GM19043 (cell line): ENCODE results near the gene NRAP.

Experiments
- ATAC-seq: cut with Tn5 transposase; IDR thresholded peaks from one replicate; pipeline ENCODE4 v1.9.1; 2021; ENCODE audit warnings: low read depth; ENCODE audit not compliant: unreplicated experiment

NRAP gene, protein sequence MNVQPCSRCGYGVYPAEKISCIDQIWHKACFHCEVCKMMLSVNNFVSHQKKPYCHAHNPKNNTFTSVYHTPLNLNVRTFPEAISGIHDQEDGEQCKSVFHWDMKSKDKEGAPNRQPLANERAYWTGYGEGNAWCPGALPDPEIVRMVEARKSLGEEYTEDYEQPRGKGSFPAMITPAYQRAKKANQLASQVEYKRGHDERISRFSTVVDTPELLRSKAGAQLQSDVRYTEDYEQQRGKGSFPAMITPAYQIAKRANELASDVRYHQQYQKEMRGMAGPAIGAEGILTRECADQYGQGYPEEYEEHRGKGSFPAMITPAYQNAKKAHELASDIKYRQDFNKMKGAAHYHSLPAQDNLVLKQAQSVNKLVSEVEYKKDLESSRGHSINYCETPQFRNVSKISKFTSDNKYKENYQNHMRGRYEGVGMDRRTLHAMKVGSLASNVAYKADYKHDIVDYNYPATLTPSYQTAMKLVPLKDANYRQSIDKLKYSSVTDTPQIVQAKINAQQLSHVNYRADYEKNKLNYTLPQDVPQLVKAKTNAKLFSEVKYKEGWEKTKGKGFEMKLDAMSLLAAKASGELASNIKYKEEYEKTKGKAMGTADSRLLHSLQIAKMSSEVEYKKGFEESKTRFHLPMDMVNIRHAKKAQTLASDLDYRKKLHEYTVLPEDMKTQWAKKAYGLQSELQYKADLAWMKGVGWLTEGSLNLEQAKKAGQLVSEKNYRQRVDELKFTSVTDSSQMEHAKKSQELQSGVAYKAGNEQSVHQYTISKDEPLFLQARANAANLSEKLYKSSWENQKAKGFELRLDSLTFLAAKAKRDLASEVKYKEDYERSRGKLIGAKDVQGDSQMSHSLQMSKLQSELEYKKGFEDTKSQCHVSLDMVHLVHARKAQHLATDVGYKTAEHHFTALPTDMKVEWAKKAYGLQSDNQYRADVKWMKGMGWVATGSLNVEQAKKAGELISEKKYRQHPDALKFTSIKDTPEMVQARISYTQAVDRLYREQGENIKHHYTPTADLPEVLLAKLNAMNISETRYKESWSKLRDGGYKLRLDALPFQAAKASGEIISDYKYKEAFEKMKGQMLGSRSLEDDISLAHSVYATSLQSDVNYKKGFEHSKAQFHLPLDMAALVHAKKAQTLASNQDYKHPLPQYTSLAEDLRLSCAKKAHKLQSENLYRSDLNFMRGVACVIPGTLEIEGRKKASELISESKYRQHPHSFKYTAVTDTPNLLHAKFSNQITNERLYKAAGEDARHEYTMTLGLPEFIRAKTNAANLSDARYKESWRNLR (N-terminal part only)

GRCh38 chr10:113663908-113664307 lies at the start of gene NRAP:
Gene NRAP, minus strand, starts transcription at chr10:113664041. Its CDS starts 159 bp downstream, at chr10:113663882.
- ATAC-seq = no peak

GRCh38 chr10:113713640-113713982 lies 49.8 kb upstream of the NRAP start:
- no peak for ATAC-seq

- no peak for ATAC-seq
These were observed 49.2 kb upstream of the NRAP start for GRCh38 chr10:113712755-113713639.

DNA sequence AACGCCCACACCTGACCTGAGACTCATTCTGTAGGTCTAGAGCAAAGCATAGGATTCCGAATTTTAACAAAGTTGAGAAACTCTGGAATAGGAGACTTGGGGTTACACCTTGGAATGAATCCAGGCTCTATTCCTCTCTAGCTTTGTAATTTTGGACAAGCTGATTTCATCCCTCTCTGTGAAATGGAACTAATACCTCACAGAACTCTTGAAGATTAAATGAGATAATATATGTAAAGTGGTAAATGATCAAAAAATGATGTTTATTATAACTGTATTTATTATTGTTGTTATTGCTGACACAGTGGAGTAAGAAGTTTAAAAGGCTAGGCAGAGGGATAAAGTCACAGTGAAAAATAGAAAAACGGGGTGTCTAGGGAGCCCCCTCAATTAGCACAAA lies 48.2 kb upstream of the NRAP start:
- no peak for ATAC-seq

DNA sequence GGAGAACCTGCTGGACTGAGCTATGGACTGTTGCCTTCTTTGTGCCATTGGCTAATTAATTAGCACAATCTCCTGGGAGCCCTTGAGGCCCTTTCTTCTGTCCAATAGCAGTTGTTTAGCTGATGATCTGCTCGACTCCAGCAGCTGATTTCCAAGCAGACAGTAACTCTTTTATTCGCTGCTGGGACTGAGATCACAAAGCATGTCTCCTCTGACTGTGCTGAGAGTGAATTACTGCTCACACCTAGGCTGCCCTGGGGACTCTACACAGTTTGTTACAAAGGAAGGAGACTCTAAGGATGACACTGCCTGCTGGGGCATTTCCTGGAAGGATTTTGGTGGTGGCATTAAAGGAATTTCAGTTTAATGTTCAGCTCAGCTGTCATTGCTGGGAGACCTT lies 47.3 kb upstream of the NRAP start:
- ATAC-seq = no peak

DNA sequence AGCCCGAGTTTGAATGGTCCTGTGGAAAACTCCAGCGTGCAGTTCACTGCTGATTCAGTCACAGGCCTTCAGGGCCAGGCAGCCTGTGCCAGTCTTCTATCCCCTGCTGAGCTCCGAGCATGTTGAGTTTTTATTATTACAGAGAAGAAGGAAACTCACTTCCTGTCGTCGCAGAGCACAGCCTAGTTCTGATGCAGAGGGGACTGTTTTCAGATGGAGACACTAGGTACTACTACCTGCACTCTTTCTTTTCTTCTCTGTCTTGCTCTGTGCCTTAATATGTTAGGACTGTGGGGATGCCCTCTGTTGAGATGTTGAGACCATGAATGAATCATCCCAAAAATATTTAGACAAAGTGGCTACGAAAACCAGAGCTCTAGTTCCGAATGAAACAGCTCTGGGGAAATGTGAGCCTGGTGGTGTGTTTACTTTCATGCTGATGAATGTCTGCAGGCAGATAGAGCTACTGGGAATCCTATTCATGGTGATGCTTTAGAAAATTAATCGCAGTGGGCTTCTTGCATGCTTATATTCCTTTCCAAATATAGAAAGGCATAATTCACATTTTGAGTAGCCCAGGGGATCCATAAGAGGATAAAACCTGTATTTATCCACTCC lies 45.5 kb upstream of the NRAP start:
- no peak for ATAC-seq

DNA sequence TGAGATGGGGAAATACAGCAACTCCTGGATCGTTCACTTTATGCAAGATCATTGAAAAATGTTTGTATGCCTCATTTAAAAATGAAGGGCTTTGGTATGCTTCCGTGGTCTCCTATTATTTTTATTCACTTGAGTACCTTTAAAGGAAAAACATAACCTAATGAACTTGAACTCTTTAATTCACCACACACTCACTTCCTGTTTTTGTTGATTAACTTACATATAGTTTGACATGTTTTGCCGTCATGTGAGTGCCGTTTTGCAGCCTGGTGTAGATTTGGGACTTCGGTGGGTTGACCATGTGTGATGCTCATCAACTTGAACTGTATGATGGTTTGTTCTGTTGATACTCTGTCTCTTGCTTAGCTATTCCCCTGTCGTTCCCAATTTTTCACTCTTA lies 44.8 kb upstream of the NRAP start:
- no peak for ATAC-seq

- no peak for ATAC-seq
These were observed 42.8 kb upstream of the NRAP start for GRCh38 chr10:113706623-113707022.

DNA sequence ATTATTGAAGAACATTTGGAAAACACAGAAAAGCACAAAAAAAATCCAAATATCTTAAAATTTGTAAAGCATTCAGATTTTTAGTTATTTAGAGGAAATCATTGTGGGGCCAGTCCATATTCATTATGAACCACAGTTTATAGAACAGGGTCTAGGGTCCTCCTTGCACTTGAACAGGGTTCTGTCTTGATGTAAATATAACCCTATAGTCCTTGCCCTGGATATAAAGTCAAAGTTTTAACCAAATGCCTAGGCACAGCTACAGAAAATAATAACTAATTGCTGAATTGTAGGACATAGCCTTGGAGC lies 41.5 kb upstream of the NRAP start:
- no peak for ATAC-seq

GRCh38 chr10:113704637-113705343 lies 40.9 kb upstream of the NRAP start:
- ATAC-seq = peak; percentile 48

GRCh38 chr10:113697595-113697994 lies 33.8 kb upstream of the NRAP start:
- ATAC-seq = no peak

- no peak for ATAC-seq
These were observed 31.9 kb upstream of the NRAP start for GRCh38 chr10:113695691-113696090.

GRCh38 chr10:113693348-113693747 lies 29.5 kb upstream of the NRAP start:
- no peak for ATAC-seq

GRCh38 chr10:113692271-113692670 lies 28.4 kb upstream of the NRAP start:
- ATAC-seq = no peak

- ATAC-seq = no peak
These were observed 27.5 kb upstream of the NRAP start for GRCh38 chr10:113691381-113691780.

- no peak for ATAC-seq
These were observed 26.9 kb upstream of the NRAP start for GRCh38 chr10:113690749-113691148.

DNA sequence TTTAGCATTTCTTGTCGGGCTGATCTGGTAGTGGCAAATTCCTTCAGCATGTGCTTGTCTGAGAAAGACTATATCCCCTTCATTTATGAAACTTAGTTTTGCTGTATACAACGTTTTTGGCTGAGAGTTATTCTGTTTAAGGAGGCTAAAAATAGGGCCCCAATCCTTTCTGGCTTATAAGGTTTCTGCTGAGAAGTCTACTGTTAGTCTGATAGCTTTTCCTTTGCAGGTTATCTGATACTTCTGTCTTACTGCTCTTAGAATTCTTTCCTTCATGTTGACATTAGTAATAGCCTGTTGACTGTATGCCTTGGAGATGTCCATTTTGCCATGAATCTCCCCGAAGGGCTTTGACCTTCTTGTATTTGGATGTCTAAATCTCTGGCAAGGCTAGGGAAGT lies 25.7 kb upstream of the NRAP start:
- no peak for ATAC-seq

DNA sequence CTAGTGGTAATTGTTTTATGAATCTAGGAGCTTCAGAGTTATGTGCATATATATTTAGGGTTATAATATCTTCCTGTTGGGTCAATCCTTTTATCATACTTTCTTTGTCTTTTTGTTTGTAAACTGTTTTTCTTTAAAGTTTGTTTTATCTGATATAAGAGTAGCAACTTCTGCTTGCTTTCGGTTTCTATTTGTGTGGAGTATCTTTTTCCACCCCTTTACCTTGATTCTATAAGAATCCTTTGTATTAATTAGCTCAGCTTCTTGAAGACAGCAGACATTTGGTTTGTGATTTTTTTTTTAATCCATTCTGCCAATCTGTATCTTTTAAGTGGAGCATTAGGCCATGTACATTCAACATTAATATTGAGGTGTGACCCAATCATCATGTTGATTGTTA lies 25.2 kb upstream of the NRAP start:
- no peak for ATAC-seq

GRCh38 chr10:113687037-113687436 lies 23.2 kb upstream of the NRAP start:
- no peak for ATAC-seq
